GM21447 (cell line): ENCODE measurements around the gene CCDC6.

Source experiments
- ATAC-seq: cut with Tn5 transposase; IDR thresholded peaks from one replicate; pipeline ENCODE4 v1.9.1; 2021; ENCODE audit not compliant: unreplicated experiment

The CCDC6 gene

GRCh38 chr10:59856104-59856503, 50.3 kb downstream of the CCDC6 start:
- ATAC-seq: no peak

GRCh38 chr10:59854571-59854970, 51.8 kb downstream of the CCDC6 start:
- ATAC-seq: no peak

- peak; percentile 64 for ATAC-seq
Measured at GRCh38 chr10:59852670-59853069, 53.7 kb downstream of the CCDC6 start.

- ATAC-seq: no peak
Measured at GRCh38 chr10:59851864-59852263, 54.5 kb downstream of the CCDC6 start.

GRCh38 chr10:59847888-59848287, 58.5 kb downstream of the CCDC6 start:
- no peak for ATAC-seq

GRCh38 chr10:59847326-59847725, 59.0 kb downstream of the CCDC6 start:
- ATAC-seq: no peak

- no peak for ATAC-seq
Measured at GRCh38 chr10:59844436-59844835, 61.9 kb downstream of the CCDC6 start.

- no peak for ATAC-seq
Measured at GRCh38 chr10:59843748-59844147, 62.6 kb downstream of the CCDC6 start.

- no peak for ATAC-seq
Measured at GRCh38 chr10:59839576-59839975, 66.8 kb downstream of the CCDC6 start.

GRCh38 chr10:59838085-59838789, 68.1 kb downstream of the CCDC6 start:
- ATAC-seq: no peak

- ATAC-seq: no peak
Measured at GRCh38 chr10:59833810-59834209, 72.5 kb downstream of the CCDC6 start.

GRCh38 chr10:59832506-59832905, 73.8 kb downstream of the CCDC6 start:
- ATAC-seq: no peak

- no peak for ATAC-seq
Measured at GRCh38 chr10:59831658-59832503, 74.5 kb downstream of the CCDC6 start.

- no peak for ATAC-seq
Measured at GRCh38 chr10:59830601-59831259, 75.6 kb downstream of the CCDC6 start.

- ATAC-seq: peak; percentile 71
Measured at GRCh38 chr10:59829601-59830000, 76.8 kb downstream of the CCDC6 start.

GRCh38 chr10:59829024-59829423, 77.3 kb downstream of the CCDC6 start:
- peak; percentile 37 for ATAC-seq

- no peak for ATAC-seq
Measured at GRCh38 chr10:59825932-59826331, 80.4 kb downstream of the CCDC6 start.

GRCh38 chr10:59823751-59824150, 82.6 kb downstream of the CCDC6 start:
- ATAC-seq: no peak

GRCh38 chr10:59823111-59823510, 83.2 kb downstream of the CCDC6 start:
- ATAC-seq: no peak

GRCh38 chr10:59820471-59820870, 85.9 kb downstream of the CCDC6 start:
- ATAC-seq: no peak

- ATAC-seq: no peak
Measured at GRCh38 chr10:59819683-59820082, 86.7 kb downstream of the CCDC6 start.

- no peak for ATAC-seq
Measured at GRCh38 chr10:59819265-59819664, 87.1 kb downstream of the CCDC6 start.
